ENCODE results near the gene PDE11A.
"Not testable (repeated sequence)": the region's sequence is repeated elsewhere in the genome, so short reads cannot be mapped to it uniquely, and the experiment has no call there.

- TF ChIP-seq, protein P1, sequence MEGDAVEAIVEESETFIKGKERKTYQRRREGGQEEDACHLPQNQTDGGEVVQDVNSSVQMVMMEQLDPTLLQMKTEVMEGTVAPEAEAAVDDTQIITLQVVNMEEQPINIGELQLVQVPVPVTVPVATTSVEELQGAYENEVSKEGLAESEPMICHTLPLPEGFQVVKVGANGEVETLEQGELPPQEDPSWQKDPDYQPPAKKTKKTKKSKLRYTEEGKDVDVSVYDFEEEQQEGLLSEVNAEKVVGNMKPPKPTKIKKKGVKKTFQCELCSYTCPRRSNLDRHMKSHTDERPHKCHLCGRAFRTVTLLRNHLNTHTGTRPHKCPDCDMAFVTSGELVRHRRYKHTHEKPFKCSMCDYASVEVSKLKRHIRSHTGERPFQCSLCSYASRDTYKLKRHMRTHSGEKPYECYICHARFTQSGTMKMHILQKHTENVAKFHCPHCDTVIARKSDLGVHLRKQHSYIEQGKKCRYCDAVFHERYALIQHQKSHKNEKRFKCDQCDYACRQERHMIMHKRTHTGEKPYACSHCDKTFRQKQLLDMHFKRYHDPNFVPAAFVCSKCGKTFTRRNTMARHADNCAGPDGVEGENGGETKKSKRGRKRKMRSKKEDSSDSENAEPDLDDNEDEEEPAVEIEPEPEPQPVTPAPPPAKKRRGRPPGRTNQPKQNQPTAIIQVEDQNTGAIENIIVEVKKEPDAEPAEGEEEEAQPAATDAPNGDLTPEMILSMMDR (IDR thresholded peaks at IDR 0.05; ENCODE audit: borderline replicate concordance, extremely low read depth, low read length, poor library complexity, severe bottlenecking), result not testable (repeated sequence)
- TF ChIP-seq EZH2 (IDR thresholded peaks at IDR 0.05; ENCODE audit: borderline replicate concordance, low read depth, low read length, severe bottlenecking), result not testable (repeated sequence)
These were observed 237.0 kb downstream of the PDE11A start for GRCh38 chr2:177835418-177836204.

Measured in DND-41 (cell line).